Hippocampal formation (tissue), 2 donors: ENCODE results near the gene SFT2D3.

ENCODE experiments used
- DNase-seq, 2 donors: peaks; one replicate each; lab custom pipeline; 2025; lab: John Stamatoyannopoulos, UW

SFT2D3 gene

DNA sequence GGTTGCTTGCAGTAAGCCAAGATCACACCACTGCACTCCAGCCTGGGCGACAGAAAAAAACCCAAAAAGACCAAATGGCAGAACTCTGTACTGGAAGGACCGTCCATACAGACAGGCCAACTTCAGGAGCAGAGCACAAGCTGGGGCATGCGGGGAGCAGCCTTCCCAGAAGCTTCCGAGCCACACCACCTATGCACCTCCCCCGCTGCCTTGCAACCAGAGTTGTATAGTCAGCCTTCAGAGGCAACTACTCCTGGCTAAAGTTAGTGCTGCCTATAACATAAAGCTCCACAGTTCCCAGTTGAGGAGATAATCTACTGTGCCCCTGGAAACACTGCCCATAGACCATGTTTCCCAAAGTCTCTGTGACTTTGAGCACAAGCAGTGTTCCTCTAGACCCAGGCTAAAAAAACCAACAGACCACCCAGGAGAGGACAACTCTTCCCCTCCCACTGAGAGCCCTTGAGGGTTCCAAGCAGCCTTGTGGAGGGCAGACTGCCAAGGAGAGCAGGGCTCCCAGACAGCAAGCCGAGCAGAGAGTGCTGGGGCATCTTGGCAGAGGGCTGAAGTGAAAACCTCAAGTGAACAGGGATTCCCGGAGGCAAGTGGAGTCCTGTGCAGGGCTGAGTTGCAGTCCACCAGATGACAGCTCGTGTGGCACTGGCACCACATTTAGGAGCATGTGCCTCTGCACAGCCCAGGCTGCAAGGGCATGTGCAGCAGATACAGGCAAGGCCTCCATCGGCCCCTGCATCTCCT lies 6.8 kb downstream of the SFT2D3 start:
- peak in 1 of 2 donors; percentile 4 for DNase-seq

DNA sequence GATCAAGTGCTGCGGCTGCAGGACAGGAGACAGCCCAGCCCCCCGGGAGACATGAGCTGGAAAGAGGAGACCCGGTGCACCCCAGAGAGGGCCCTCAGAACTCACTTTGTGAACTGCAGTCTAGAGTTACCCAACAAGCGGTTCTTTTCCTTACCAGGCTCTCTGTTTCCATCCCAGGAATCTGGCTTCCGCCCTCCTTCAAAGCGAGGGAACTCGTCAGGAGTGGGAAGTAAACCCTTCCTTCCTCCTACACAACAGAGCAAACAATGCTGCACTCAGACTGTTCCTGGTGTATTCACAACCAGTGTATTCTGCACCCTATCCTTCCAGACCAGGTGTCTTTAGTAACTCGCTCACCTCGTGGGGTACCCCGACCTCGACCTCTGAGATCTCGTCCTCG lies 8.0 kb downstream of the SFT2D3 start:
- no peak for DNase-seq

DNA sequence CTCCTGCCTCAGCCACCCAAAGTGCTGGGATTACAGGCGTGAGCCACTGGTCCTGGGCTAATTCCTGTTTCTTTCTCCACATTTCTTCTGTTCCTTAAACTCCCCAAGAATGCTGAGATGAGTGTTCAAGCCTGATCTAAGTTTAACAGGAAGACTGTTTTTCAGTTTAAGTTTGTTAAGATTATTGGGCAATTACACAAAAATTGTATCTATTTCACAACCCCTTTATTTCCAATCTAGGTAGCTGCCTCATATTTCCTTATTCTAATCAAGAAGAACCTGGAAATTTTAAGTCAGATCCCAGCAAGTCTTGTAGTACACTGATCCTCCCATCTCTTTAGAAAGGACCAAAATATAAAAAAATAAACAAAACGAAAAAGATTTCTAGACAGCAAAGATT lies 11.7 kb downstream of the SFT2D3 start:
- DNase-seq = no peak

DNA sequence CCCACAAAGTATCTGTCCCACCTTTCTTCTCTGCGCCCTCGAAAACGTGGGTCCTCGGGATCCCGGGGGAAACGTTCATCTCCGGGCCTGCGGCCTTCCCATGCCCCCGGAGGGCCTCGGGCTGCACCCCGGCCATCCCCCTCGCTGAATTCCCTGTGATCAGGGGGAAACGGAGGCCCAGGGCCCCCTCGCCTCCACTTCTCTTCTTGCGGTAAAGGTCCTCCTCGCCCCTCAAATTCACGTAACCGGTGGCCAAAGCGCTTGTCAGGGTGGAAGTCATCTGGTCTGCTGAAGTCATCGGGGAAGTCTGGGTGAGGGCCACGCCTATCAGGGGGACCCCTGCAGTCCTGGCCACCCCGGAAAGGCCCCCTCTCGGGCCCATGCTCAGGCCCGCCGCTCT lies 12.3 kb downstream of the SFT2D3 start:
- DNase-seq = no peak

DNA sequence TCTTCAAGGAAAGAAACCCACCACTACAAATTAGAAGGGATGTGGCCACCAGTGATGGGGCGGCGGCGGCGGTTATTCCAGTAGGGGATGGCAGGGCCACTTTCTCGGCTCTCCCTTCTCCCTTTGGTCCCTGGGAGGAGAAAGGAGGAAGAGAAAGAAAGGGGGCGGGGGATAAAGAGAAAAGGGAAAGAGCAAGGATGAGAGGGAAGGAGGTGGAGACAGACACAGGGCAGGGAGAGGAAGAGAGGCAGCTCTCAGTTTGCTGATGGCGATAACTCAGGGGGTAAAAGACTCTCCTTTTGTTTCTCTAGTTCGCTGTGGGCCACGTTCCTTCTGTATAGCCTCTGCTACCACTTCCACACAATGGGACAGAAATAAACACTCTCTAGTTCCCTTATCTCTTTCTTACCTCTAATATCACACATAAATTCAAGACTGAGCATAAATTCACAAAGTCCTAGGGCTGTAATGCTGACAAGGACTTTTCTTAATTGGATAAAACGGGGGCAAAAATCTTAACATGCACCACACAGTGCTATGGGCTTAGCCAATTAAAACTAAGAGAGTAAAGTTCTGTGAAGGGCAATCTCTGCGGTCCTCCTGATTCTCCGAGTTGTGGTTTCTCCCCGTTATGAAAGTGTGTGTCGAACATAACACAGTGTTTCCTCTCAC lies 14.6 kb downstream of the SFT2D3 start:
- DNase-seq = no peak

DNA sequence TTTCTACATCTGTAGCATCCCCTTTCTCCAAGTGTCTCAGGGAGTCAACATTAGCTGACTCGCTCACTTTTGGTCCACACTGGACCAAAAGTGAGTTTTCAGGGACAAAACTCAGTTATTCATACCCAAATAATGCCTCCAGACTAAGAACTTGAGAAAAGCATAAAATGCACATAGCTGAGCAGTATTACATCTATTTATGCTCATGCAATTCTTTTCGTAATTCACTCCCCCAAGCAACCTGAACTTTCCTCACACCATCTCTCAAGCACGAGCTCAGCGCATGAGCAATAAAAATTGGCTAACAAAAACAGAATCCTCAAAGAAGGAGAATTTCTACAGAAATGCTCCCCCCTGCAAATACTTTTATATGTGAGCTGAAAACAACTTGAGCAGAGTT lies 17.0 kb downstream of the SFT2D3 start:
- DNase-seq = no peak

DNA sequence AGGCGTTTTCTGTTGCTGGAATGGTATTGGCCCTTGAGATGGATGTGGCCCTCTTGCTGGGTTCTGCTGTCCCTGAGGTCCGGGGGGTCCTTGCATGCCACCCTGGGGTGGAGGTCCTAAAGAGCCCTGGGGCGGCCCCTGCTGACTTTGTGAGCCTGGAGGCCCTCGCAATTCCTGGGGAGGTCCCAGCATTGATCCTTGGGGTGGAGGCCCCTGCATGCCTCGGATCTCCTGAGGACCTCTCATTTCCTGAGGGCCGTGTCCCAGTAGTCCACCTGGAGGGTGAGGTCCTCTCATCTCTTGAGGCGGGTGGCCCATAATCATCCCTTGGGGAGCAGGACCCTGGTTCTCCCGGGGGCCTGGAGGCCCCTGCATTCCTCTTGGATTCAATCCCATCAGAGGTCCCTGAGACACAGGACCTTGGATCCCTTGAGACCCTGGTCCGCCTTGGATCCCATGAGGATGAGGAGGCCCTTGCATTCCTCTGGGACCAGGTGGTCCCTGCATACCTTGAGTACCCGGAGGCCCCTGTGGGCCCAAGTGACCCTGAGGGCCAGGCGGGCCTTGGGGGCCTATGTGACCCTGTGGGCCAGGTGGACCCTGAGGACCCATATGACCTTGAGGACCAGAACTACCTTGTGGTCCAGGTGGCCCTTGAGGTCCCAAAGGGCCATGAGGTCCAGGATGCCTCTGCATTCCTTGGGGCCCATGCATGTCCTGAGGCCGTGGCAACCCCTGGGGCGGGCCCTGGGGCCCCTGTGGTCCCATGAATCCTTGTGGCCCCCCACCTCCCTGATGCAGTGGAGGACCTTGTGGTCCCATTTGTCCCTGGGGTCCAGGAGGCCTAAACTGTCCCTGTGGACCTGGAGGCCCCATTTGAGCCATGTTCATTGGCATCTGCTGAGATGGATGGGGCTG lies 18.3 kb downstream of the SFT2D3 start:
- no peak for DNase-seq

DNA sequence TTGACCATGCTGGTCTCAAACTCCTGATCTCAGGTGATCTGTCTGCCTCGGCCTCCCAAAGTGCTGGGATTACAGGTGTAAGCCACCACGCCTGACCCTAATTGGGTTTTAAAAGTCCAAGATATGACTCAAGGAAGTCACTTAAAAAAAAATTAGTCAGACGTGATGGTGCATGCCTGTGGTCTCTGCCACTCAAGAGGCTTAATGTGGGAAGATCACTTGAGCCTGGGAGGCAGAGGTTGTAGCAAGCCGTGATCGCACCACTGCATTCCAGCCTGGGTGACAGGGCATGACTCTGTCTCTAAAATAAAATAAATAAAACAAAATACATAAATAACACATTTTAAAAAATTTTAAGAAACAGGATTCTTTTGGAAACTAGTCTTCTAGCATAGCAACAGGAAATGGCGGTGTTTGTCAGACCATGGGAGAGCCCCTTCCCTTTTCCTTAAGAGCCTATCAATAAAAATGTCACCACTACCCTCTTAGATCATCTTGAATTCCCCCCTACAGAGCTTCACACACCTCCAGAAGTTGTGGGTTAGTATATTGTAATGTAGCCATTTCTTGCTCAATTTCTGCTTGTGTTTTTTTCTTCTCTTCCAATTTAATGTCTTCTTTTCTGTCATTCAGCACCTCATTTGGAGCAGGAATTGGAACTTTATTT lies 20.1 kb downstream of the SFT2D3 start:
- DNase-seq = no peak

DNA sequence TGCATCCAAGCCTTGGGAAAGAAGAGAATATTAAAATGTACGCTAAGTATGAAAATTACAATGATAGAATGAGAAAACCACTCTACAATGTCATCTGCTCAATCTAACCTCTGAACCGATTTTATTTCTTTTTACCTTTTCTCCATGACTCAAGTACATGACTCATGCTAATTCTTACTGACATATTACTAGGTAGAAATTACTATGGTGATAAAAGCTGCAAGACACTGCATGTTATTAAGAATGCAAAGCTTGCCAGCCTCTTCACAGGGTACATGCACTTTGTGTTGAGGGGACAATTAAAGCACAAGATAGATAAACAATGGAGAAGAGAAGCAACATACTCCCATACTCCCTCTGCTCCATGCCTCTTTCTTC lies 20.7 kb downstream of the SFT2D3 start:
- no peak for DNase-seq

DNA sequence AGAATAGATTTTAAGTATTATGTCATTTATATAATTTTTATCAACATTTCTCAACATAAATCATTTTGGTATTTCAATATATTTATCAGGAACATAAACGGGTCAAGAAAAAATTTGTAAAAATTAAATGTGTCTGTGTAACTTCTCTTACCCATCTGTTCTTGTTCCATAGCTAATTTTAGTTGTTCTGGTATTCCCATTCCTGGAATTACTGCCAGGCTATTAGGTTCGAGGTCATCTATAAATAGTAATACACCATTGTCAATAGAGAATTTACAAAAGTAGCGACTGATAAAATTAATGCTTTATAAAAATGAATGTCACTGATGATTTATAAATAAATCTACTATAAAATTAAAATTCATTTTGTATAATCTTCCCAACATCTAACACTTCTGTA lies 21.5 kb downstream of the SFT2D3 start:
- DNase-seq = no peak

DNA sequence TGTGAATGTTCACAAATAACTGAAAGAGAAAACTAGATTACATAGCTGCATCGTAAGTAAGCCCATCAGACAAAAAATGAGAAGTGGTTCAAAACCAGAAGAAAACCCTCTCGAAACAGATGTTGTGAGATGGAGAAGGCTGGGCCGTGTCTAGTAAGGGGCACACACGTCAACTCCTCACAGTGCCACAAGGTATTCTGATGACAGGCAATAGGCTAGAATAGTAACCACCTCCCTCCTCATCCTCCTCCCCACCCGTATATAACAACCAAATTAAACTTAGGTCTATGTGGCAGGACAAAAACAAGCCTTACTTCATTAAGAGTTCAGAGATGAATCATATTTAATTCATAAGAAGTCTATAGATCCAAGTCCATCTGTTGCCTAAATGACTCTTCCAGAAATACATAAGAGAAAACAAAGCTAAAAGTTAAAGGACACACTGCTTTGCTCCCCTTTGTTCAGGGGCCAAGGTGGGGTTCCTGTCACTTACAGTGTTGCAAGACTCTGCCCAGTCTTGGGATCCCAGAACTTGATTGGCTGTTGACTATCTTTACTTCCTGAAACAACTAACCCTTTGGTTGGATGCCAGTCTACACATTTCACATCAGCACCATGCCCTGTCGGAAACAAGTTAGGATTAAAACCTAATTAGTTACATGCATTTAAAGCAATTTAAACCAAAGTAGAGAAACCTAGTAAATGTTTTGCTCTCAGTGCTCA lies 25.0 kb downstream of the SFT2D3 start:
- DNase-seq = no peak

DNA sequence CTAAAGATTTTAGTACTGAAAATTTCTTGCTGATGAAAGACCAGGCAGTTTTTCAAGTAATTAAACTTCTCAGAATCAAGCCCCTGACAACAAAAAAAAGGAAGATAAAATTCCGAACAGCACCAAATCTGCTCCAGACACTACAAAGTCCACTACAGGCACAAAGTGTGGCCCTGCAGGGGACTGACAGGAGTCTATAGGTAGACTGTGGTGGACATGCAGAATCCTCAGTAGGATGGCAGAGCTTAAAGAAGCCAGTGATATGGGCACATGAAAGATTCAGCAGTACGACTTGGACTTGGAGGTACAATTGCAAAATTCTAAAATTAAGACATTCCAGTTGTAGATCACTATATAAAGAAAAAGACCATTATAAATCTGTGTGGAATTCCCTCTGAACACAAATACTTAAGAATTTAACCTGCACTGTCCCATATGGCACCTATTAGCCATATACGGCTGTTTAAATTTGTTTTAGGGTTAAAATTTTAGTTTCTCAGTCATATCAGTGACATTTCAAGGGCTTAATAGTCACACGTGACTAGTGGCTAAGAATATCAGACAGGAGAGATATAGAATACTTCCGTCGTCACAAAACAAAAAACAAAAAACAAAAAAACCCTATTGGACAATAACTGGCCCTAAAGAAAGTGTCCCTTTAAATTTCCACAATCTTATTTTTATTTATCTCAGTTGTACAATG lies 32.0 kb downstream of the SFT2D3 start:
- no peak for DNase-seq

DNA sequence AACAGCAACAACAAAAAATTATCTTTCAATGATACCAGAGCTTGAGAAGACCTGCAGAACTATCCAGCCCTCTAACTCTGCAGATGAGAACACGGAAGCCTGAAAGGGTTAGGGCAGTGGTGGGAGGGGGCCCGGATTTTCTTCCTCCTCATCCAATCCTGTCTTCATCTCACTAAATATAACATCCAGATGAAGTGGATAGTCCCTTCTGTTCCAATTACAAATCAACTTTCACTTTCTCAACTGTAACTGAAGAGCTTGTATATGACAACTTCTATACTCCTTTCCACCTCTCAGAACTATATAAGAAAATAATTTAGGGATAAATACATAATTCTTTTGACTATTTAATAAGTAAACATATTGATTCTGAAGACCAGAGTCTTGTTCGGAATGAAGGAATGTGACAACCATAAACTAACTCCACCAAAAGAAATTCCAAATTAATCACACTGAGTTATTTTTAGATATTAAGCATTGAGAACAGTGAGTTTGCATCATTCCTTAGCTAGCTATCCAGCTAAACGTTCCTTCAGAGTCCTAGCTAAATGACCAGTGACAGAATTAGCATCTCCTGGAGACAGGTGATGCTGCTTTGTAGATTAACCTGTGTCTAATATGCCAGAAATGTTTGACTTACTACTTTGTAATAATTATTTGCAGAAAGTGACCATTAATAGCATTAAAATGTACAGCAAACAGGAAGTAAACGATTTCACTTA lies 32.7 kb downstream of the SFT2D3 start:
- no peak for DNase-seq

DNA sequence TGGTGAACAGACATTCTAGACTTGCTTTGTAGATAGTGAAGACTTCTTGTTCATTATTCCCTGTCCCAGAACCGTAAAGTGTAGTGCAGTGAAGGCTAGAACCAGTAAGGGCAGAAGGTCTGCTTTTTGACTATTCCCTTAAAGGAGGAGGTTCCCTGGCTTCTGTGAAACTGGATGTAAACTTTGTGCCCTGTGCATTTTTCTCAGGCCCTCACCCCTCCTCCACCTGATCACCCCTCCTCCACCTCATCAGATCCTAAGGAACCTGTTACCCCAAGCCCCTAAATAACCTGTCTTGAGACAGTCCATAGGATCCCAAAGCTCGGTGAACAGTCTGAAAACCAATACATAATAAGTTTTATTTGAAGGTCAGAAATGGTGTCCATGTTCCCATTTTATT lies 33.7 kb downstream of the SFT2D3 start:
- DNase-seq = no peak

DNA sequence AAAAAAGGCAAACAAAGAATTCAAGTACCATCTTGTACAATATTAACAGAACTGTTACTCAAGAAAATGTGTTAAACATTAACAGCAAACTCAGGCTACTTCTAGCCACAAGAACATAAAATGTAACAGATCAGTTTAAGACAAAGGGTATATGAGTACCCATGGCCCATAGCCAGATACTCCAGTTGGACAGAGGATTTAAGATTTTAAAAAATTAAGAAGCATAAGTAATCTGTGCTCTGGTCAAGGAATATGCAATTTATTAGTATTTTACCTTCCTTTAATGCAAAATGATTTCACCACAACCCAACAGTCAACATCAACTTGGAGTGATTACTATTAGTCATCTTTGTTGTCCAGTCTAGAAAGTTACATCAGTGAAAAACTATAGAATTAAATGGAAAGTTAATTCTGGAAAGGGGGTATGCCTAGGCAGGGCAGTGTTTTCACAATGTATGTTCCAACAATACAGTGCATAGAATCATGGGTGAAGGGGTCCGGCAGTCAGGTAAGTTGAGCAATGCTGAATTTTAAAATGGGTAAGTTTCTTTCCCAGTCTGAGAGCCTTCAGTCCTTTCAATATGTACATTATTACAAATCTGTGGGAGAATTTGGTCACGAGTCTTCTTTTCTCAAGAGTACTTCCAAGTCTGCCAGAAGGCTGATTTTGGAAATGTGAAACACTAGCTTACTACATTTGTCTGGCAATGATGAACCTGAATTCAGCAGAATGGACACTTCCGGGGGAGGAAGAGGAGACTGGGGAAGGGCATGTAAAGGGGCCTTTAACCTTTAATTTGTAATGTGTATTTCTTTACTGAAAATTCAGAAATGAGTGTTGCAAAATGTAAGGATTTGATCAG lies 34.5 kb downstream of the SFT2D3 start:
- no peak for DNase-seq

DNA sequence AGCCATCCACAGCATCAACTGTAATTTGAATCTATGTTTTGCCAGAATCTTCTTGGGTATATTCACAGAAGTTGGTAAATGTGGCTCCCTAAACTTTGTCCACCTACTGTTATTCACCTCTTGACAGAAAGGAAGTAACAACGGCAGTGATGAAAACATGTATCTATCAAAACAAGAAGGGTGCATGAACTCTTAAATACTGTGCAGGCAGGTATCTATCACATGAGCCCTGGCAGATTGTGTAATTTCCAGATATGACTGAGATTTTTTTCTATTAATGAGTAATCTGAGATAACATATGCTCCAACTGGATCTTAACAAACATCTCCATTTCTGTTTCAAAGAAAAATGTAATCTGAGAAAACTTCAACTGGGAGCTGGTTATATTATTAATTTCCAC lies 36.6 kb downstream of the SFT2D3 start:
- DNase-seq = no peak

DNA sequence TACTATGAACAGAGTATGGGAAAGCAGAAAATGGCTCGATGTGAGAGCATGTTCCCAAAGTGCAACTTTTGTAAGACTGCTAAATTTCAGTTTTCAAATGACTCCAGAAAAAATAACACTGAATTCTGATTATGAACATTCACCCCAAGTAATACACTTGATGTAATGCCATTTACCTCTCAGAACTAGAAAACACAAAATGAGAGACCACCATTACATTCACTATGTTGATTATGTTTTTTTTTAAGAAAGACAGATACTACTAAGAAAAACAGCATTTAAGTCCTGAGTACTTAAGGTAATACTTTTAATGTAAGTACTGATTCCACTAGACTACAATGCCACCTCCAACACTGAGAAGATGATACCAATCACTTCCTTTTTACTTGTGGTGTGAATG lies 38.5 kb downstream of the SFT2D3 start:
- no peak for DNase-seq

DNA sequence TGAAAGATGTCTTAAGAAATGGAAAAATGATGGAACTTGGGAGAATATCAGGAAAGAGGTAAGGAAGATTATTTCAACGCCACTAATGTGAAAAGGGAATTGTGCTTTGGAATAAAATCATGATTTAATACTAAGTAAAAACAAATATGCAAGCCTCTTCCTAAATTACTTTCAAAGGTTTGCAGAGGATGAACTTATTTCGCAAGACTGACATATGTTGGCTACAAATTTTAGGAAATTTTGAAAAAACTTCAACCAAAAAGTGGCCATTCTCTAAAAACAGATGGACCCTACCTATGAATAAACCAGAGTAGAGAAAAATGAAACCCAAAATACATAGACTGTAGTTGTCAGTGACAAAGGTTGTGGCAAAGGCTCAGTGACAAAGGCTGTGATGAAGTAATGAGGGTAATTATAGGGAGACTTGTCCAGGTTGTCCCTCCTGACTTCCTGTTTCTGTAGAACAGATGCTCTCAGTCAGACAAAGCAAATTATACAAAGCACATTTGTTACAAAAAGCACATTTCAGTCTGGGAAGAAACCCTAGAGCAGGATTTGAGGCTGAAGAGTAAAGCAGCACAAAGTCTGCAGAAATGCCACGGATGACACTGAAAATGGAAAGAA lies 39.5 kb downstream of the SFT2D3 start:
- no peak for DNase-seq
